ENCODE measurements around the gene TUBB2A.
"Not testable (repeated sequence)": the region's sequence is repeated elsewhere in the genome, so short reads cannot be mapped to it uniquely, and the experiment has no call there.

The TUBB2A gene

GRCh38 chr6:3188262-3188661 lies 30.9 kb upstream of the TUBB2A start:
- Histone ChIP-seq H4K20me1 (no peaks in the 10 kb centered on the region), H3K27ac (no peak overlapping the region), H3K36me3 (no peaks in the 10 kb centered on the region), H3K4me2 (no peak overlapping the region), H3K27me3 (no peaks in the 10 kb centered on the region), H3K4me3 (no peak overlapping the region), H3K4me1 (peaks cover 0 to 20% (median 11%) of the 10 kb centered on the region in 10 experiments; a peak in 14 of 20 replicates), H3K9me3 (replicated peaks in 1 of 11) (peaks cover 0 to 3% (median 0%) of the 10 kb centered on the region in 11 experiments; a peak in 1 of 22 replicates), H3K9ac (no peak overlapping the region)
- TF ChIP-seq Cebpa-rat (IDR thresholded peaks at IDR 0.05): no peak

DNA sequence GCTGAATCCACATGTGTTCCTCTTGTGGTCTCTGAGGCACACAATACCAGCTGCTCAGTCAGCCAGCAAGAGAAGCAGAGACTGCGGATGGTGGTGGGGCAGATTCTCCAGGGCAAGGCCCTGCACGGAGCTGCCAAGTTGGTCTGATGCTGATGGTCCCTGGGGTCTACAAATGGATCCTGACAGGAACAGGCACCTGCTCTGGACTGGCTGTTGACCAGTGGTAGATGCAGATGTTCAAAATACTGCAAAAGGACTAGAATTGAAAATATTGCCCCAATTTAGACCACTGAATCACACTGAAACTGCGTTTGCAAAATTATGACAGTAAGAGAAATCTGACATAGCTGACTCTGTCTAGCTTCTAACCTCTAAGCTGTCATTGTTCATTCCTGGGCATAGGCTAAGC lies 29.6 kb upstream of the TUBB2A start:
- H3K9ac ChIP-seq: no peak overlapping the region
- no peaks in the 10 kb centered on the region for H4K20me1 ChIP-seq
- H3K4me2 ChIP-seq: peak overlapping the region in 8 of 11 experiments; percentile 8 to 62 (median 50); a peak in 14 of 22 replicates
- H3K9me3 ChIP-seq (replicated peaks in 1 of 11): peaks cover 0 to 3% (median 0%) of the 10 kb centered on the region in 11 experiments; a peak in 1 of 22 replicates
- H3K4me1 ChIP-seq: peaks cover 0 to 20% (median 11%) of the 10 kb centered on the region in 10 experiments; a peak in 14 of 20 replicates
- H3K27ac ChIP-seq: no peak overlapping the region
- no peaks in the 10 kb centered on the region for H3K36me3 ChIP-seq
- TF ChIP-seq Cebpa-rat (IDR thresholded peaks at IDR 0.05): no peak
- no peak overlapping the region for H3K4me3 ChIP-seq
- no peaks in the 10 kb centered on the region for H3K27me3 ChIP-seq

DNA sequence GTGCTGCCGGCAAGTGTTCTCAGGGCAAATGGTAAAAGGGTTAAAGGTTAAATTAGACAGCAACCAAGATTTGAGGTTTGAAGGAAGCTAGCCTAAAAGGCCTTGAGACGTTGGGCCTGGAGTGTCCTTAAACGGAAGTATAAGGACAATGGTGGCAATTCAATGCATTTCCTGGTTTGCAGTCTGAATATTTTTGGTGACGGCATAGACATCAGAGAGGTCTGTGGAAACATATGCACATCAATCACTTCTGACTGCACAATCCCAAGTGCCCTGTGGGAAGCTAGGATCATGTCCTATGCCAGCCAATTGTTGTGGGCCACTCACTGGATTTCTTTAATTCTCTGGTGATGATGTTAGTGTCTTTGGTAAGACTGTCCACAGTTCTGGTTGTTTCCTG lies 25.7 kb upstream of the TUBB2A start:
- Histone ChIP-seq H3K27me3 (no peaks in the 10 kb centered on the region), H3K9ac (no peak overlapping the region), H4K20me1 (no peaks in the 10 kb centered on the region), H3K4me3 (no peak overlapping the region), H3K36me3 (no peaks in the 10 kb centered on the region), H3K4me2 (no peak overlapping the region), H3K4me1 (peaks cover 0 to 20% (median 11%) of the 10 kb centered on the region in 10 experiments; a peak in 14 of 20 replicates), H3K27ac (no peak overlapping the region), H3K9me3 (replicated peaks in 1 of 11) (no peaks in the 10 kb centered on the region)
- TF ChIP-seq Cebpa-rat (IDR thresholded peaks at IDR 0.05): no peak

- Histone ChIP-seq H3K4me3 (no peak overlapping the region), H4K20me1 (no peaks in the 10 kb centered on the region), H3K4me2 (no peak overlapping the region), H3K36me3 (no peaks in the 10 kb centered on the region), H3K27ac (no peak overlapping the region), H3K9ac (no peak overlapping the region), H3K27me3 (no peaks in the 10 kb centered on the region), H3K9me3 (replicated peaks in 1 of 11) (no peaks in the 10 kb centered on the region), H3K4me1 (peaks cover under 1 to 15% (median 10%) of the 10 kb centered on the region in 10 experiments; a peak in 18 of 20 replicates)
- TF ChIP-seq Cebpa-rat (IDR thresholded peaks at IDR 0.05): no peak
These were observed 23.8 kb upstream of the TUBB2A start for GRCh38 chr6:3181105-3181504.

GRCh38 chr6:3179945-3180344 lies 22.6 kb upstream of the TUBB2A start:
- not testable (repeated sequence) for H3K27ac ChIP-seq; H3K36me3 ChIP-seq; H4K20me1 ChIP-seq; H3K9ac ChIP-seq; H3K4me3 ChIP-seq; H3K27me3 ChIP-seq; H3K9me3 ChIP-seq (replicated peaks in 1 of 11)
- Histone ChIP-seq H3K4me1 (peaks cover 0 to 23% (median 15%) of the 10 kb centered on the region in 10 experiments; a peak in 17 of 20 replicates), H3K4me2 (peak overlapping the region in 1 of 11 experiments; percentile 52; a peak in 1 of 22 replicates)

DNA sequence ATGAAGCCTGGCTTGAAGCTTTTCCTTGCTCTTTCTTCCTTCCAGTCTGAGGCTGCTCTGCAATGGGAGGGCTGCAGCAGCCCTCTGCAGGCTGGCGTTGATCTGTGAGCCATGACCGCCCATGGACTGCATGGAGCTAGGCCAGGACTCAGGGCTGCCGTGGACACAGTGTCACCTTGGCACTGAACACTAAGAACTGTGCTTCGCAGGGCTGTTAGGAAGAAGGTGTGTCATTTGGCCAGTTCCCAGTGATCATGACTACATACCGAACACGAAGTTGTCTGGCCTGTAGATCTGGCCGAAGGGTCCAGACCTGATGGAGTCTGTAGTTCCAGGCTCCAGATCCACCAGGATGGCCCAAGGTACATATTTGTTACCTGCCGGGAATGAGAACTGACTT lies 21.3 kb upstream of the TUBB2A start:
- not testable (repeated sequence) for H3K9ac ChIP-seq; H3K9me3 ChIP-seq (replicated peaks in 1 of 11); H3K4me2 ChIP-seq; H3K27ac ChIP-seq; H3K36me3 ChIP-seq; H3K4me3 ChIP-seq; H3K27me3 ChIP-seq; H4K20me1 ChIP-seq
- peaks cover 0 to 23% (median 15%) of the 10 kb centered on the region in 10 experiments; a peak in 17 of 20 replicates for H3K4me1 ChIP-seq

DNA sequence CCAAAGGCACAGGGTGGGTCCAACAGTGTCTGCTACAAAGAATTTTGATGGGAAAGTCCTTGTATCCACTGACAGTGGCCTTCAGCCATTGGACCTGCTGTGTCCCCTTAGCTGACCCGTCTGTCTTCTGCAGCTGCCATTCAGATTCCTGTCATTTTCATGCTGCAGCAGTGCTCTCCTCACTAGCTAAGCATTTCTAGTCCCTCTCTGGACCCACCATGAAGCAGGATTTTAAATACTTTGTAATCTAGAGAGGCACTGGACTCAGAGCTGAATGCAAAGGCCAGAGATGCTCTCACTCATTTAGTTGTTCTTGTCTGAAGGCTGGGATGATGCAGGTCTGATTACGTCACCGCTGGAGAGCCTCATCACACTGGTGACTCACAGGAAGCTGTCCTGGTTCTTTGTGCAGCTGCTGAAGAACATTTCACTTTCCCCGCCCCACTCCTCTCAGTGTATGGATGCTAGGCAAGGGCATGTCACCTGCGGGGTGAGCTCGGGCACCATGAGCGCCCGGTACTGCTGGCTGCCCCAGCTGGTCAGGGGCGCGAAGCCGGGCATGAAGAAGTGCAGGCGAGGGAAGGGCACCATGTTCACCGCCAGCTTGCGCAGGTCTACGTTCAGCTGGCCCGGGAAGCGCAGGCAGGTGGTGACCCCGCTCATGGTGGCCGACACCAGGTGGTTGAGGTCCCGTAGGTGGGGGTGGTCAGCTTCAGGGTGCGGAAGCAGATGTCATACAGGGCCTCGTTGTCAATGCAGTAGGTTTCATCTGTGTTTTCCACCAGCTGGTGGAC lies 19.4 kb upstream of the TUBB2A start:
- peak overlapping the region in 10 of 11 experiments; percentile 35 to 81 (median 64); a peak in 19 of 22 replicates for H3K4me2 ChIP-seq
- no peak overlapping the region for H3K9ac ChIP-seq
- H3K4me1 ChIP-seq: peaks cover 0 to 23% (median 15%) of the 10 kb centered on the region in 10 experiments; a peak in 17 of 20 replicates
- H3K27me3 ChIP-seq: no peaks in the 10 kb centered on the region
- peak in 8 of 11 experiments; percentile 32 to 74 (median 62); a peak in 10 of 22 replicates for TF ChIP-seq Cebpa-rat (IDR thresholded peaks at IDR 0.05)
- no peaks in the 10 kb centered on the region for H4K20me1 ChIP-seq
- no peaks in the 10 kb centered on the region for H3K36me3 ChIP-seq
- 0 out of 22 replicates have a peak, but pooled peaks cover 0 to 1% (median 0%) of the 10 kb centered on the region in 11 experiments for H3K9me3 ChIP-seq (replicated peaks in 1 of 11)
- peak overlapping the region in 4 of 11 experiments; percentile 4 to 40 (median 24); a peak in 4 of 22 replicates for H3K27ac ChIP-seq
- no peak overlapping the region for H3K4me3 ChIP-seq

DNA sequence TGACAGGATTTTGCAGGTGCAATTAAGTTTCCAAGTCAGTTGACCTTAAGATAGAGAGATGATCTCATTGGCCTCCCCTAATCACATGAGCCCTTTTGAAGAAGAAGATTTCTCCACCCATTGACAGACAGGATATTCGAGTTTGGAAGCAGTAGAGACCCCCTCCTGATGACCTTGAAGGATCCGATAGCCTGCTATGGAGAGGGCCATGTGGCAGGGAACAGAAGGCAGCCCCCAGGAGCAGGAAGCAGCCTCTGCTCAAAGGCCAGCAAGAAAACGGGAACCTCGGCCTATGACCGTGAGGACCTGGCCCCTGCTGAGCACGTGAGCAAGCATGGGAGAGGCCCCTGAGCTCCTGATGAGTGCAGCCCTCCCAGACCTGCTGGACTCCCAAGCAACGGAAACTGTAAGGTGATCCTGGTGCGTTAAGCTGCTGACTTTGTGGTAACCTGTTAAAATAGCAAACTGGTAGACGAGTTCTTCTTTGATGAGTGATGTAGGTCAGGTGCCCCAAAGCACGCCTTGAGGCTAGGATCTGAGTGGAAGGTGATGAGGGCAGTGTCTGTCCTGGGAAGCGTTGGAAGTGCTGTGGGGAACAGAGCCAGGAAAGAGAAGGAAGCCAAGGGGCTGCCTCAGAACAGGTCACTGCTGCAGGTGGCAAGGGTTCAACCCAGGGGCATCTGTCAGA lies 18.5 kb upstream of the TUBB2A start:
- Histone ChIP-seq H3K4me3 (no peak overlapping the region), H3K4me2 (peak overlapping the region in 9 of 11 experiments; percentile 43 to 81 (median 67); a peak in 18 of 22 replicates), H3K4me1 (peaks cover 0 to 23% (median 15%) of the 10 kb centered on the region in 10 experiments; a peak in 17 of 20 replicates), H3K27me3 (no peaks in the 10 kb centered on the region), H4K20me1 (no peaks in the 10 kb centered on the region), H3K27ac (peak overlapping the region in 4 of 11 experiments; percentile 4 to 40 (median 24); a peak in 2 of 22 replicates), H3K9ac (no peak overlapping the region), H3K9me3 (replicated peaks in 1 of 11) (peaks cover 0 to 9% (median 2%) of the 10 kb centered on the region in 11 experiments; a peak in 7 of 22 replicates), H3K36me3 (no peaks in the 10 kb centered on the region)
- no peak for TF ChIP-seq Cebpa-rat (IDR thresholded peaks at IDR 0.05)

DNA sequence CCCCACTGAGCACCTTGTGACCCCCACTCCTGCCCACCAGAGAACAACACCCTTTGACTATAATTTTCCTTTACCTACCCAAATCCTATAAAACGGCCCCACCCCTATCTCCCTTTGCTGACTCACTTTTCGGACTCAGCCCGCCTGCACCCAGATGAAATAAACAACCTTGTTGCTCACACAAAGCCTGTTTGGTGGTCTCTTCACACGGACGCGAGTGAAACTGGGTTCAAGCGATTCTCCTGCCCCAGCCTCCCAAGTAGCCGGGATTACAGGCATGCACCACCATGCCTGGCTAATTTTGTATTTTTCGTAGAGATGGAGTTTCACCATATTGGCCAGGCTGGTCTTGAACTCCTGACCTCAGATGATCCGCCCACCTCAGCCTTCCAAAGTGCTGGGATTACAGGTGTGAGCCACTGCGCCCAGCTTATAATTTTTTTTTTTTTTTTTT lies 16.3 kb upstream of the TUBB2A start:
- H4K20me1 ChIP-seq, H3K9ac ChIP-seq: not testable (repeated sequence)
- peaks cover 0 to 23% (median 15%) of the 10 kb centered on the region in 10 experiments; a peak in 17 of 20 replicates for H3K4me1 ChIP-seq

DNA sequence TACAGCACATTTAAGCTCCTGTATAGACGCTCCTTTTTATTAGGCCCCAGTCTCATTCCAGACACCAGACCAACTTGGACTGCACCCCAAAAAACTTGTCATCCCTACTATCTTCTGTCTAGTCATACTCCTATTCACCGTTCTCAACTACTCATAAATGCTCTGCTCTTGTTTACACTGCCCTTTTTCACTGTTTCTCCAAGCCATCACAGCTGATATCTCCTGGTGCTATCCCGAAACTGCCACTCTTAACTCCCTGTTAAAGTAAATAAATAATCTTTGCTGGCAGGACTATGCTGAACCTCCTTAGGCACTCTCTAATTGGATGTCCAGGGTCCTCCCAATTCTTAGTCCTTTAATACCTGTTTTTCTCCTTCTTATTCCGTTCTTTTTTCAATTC lies 15.4 kb upstream of the TUBB2A start:
- not testable (repeated sequence) for H3K4me2 ChIP-seq, H3K9ac ChIP-seq, H4K20me1 ChIP-seq, H3K27ac ChIP-seq, H3K36me3 ChIP-seq, H3K4me3 ChIP-seq, H3K27me3 ChIP-seq
- H3K9me3 ChIP-seq (replicated peaks in 1 of 11): peaks cover 0 to 14% (median 4%) of the 10 kb centered on the region in 11 experiments; a peak in 7 of 22 replicates
- peaks cover 0 to 23% (median 15%) of the 10 kb centered on the region in 10 experiments; a peak in 17 of 20 replicates for H3K4me1 ChIP-seq

More for the DNA sequence above, 16.3 kb upstream of the TUBB2A start:
- not testable (repeated sequence) for H3K4me2 ChIP-seq, H3K4me3 ChIP-seq, H3K36me3 ChIP-seq, H3K27ac ChIP-seq, H3K27me3 ChIP-seq
- peaks cover 0 to 14% (median 4%) of the 10 kb centered on the region in 11 experiments; a peak in 7 of 22 replicates for H3K9me3 ChIP-seq (replicated peaks in 1 of 11)

DNA sequence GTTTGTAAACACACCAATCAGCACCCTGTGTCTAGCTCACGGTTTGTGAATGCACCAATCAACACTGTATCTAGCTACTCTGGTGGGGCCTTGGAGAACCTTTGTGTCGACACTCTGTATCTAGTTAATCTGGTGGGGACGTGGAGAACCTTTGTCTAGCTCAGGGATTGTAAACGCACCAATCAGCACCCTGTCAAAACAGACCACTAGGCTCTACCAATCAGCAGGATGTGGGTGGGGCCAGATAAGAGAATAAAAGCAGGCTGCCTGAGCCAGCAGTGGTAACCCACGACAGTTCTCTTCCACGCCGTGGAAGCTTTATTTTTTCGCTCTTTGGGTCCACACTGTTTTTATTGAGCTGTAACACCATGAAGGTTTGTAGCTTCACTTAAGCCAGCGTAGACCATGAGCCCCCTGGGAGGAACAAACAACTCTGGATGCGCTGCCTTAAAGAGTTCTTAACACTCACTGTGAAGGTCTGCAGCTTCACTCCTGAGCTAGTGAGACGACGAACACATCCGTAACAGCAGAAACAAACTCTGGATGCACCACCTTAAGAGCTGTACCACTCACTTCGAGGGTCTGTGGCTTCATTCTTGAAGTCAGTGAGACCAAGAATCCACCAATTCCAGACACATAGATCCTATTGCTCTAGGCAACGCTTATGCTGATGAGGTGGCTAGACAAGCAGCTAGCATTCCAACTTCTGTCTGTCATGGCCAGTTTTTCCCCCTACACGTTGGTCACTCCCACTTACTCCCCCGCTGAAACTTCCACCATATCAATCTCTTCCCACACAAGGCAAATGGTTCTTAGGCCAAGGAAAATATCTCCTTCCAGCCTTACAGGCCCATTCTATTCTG lies 14.2 kb upstream of the TUBB2A start:
- not testable (repeated sequence) for H3K9ac ChIP-seq, H3K4me3 ChIP-seq, H4K20me1 ChIP-seq, H3K27ac ChIP-seq, H3K27me3 ChIP-seq, H3K36me3 ChIP-seq, H3K4me2 ChIP-seq
- peaks cover 0 to 14% (median 4%) of the 10 kb centered on the region in 11 experiments; a peak in 7 of 22 replicates for H3K9me3 ChIP-seq (replicated peaks in 1 of 11)
- H3K4me1 ChIP-seq: peaks cover 0 to 15% (median 10%) of the 10 kb centered on the region in 10 experiments; a peak in 17 of 20 replicates

- peaks cover 0 to 14% (median 4%) of the 10 kb centered on the region in 11 experiments; a peak in 7 of 22 replicates for H3K9me3 ChIP-seq (replicated peaks in 1 of 11)
- not testable (repeated sequence) for H3K36me3 ChIP-seq, H3K4me3 ChIP-seq, H4K20me1 ChIP-seq, H3K4me2 ChIP-seq, H3K27ac ChIP-seq, H3K27me3 ChIP-seq, H3K9ac ChIP-seq
- H3K4me1 ChIP-seq: peaks cover 0 to 15% (median 9%) of the 10 kb centered on the region in 10 experiments; a peak in 16 of 20 replicates
These were observed 13.3 kb upstream of the TUBB2A start for GRCh38 chr6:3170676-3171075.

All from BLaER1 treated with 17β-estradiol and CSF1 and Interleukin-3, amounts not matched to agents 10 nM and 100 nM (cell line).